K562 (cell line): ENCODE data around the gene PRDM10. TPM values are rescaled to one million over a fixed set of nuclear protein-coding genes. Genes with fewer than 3 reads are reported as not detected.

Experiments
- ATAC-seq: fragments of 200-7000 bp; cut with Tn5 transposase; 3 replicates; pipeline ENCODE4 v1.9.1; 2020; ENCODE audit warnings: moderate library complexity
- BruUV-seq: library from RNA; stranded (reverse); fragments of 400-500 nt; replicated peaks from 2 replicates; lab custom pipeline; 2021; lab: Mats Ljungman, UMichigan
- CTCF ChIA-PET: fragments of 300-600 bp; formaldehyde crosslinking; extraction: SDS; loops from one replicate; lab custom pipeline; 2021; ENCODE audit warnings: low intra/inter-chr PET ratio; lab: Yijun Ruan, JAX
- POLR2A ChIA-PET: fragments of 300-600, 350-650 bp; sonication (Branson Sonifier 250); formaldehyde crosslinking; extraction: SDS; loops from one replicate; lab custom pipeline; 2021; ENCODE audit warnings: antibody characterized with exemption, inconsistent platforms; lab: Yijun Ruan, JAX
- DNase-seq, 4 experiments: peaks; one replicate each; pipeline versions ENCODE4 v3.0.0 to v3.0.0-alpha.2; 2011 to 2018; ENCODE audit warnings: low spot score in 3 of 4, mixed read lengths in 3 of 4; ENCODE audit errors: extremely low read depth in 1 of 4
- FAIRE-seq: peaks from 2 replicates; lab custom pipeline; 2011; peaks lifted over from hg19 to GRCh38; lab: Jason Lieb, UNC
- H2AFZ ChIP-seq: 2 replicates; pipeline ENCODE4 v1.6.0; 2011; ENCODE audit warnings: low read depth, low read length, control low read depth, inconsistent platforms
- H3K27ac ChIP-seq: fragments of 200-600 bp; 3 replicates; pipeline ENCODE4 v1.8.0; 2011; ENCODE audit warnings: low read depth, mild to moderate bottlenecking, control low read depth, inconsistent platforms, low read length, moderate library complexity, mixed read lengths; ENCODE audit errors: extremely low read depth
- H3K27me3 ChIP-seq, 2 experiments: fragments of 300-600 bp in 1 of 2; 2 replicates in 1 of 2; 3 replicates in 1 of 2; pipeline versions ENCODE4 v1.6.0 to v1.8.0; 2011; ENCODE audit warnings: inconsistent platforms in 2 of 2, low read length in 2 of 2, mild to moderate bottlenecking in 1 of 2, mixed read lengths in 1 of 2, moderate library complexity in 1 of 2; ENCODE audit not compliant: control insufficient read depth in 2 of 2, insufficient read depth in 2 of 2
- H3K36me3 ChIP-seq: fragments of 300-600 bp; 3 replicates; pipeline ENCODE4 v1.8.0; 2011; ENCODE audit warnings: mild to moderate bottlenecking, low read length, inconsistent platforms; ENCODE audit not compliant: control insufficient read depth, insufficient read depth
- H3K4me1 ChIP-seq, 2 experiments: fragments of 200-600 bp in 1 of 2; replicated peaks in 1 of 2; 2 replicates in 1 of 2; 3 replicates in 1 of 2; pipeline versions ENCODE4 v1.5.1 to v1.8.0; 2011; ENCODE audit warnings: inconsistent platforms in 2 of 2, low read length in 2 of 2, mild to moderate bottlenecking in 1 of 2, mixed read lengths in 1 of 2, moderate library complexity in 1 of 2; ENCODE audit not compliant: control insufficient read depth in 2 of 2, insufficient read depth in 2 of 2
- H3K4me2 ChIP-seq: 2 replicates; pipeline ENCODE4 v1.6.1; 2011; ENCODE audit warnings: low read length, control low read depth, inconsistent platforms, mixed read lengths; ENCODE audit not compliant: insufficient read depth
- H3K4me3 ChIP-seq: fragments of 200-600 bp; sonication (generic), shearing (Covaris generic); 2 replicates; pipeline ENCODE4 v1.5.1; 2016; ENCODE audit warnings: control low read depth, inconsistent platforms
- H3K79me2 ChIP-seq: fragments of 200-600 bp; 3 replicates; pipeline ENCODE4 v1.8.0; 2011; ENCODE audit warnings: low read length, inconsistent platforms; ENCODE audit not compliant: control insufficient read depth, insufficient read depth
- H3K9ac ChIP-seq, 2 experiments: 2 replicates each; pipeline versions ENCODE4 v1.6.0 to v1.6.1; 2011; ENCODE audit warnings: low read depth in 2 of 2, low read length in 2 of 2, control low read depth in 1 of 2, inconsistent platforms in 1 of 2, mild to moderate bottlenecking in 1 of 2, mixed read lengths in 1 of 2; ENCODE audit not compliant: insufficient read depth in 1 of 2
- H3K9me1 ChIP-seq: one replicate; pipeline ENCODE4 v1.6.0; 2011; ENCODE audit warnings: inconsistent platforms, mild to moderate bottlenecking, low read length, moderate library complexity; ENCODE audit not compliant: control insufficient read depth, insufficient read depth
- H3K9me3 ChIP-seq: replicated peaks from 2 replicates; pipeline ENCODE4 v1.5.1; 2011; ENCODE audit warnings: low read depth, low read length, inconsistent platforms; ENCODE audit not compliant: control insufficient read depth, insufficient read depth
- H4K20me1 ChIP-seq: replicated peaks from 2 replicates; pipeline ENCODE4 v1.6.1; 2011; ENCODE audit warnings: low read length, inconsistent platforms, mixed read lengths; ENCODE audit not compliant: control insufficient read depth, insufficient read depth
- ARID1B ChIP-seq: fragments of 450-650 bp; IDR thresholded peaks from 2 replicates; pipeline ENCODE4 v1.6.1; 2016; ENCODE audit warnings: antibody characterized with exemption, mild to moderate bottlenecking, inconsistent platforms
- BRD4 ChIP-seq: fragments of 200-600 bp; sonication (generic); IDR thresholded peaks from 2 replicates; pipeline ENCODE4 v1.6.1; 2017; ENCODE audit warnings: inconsistent platforms
- CBFA2T2 ChIP-seq: fragments of 450-650 bp; conservative IDR thresholded peaks from 2 replicates; pipeline ENCODE4 v1.6.1; 2017; ENCODE audit warnings: mild to moderate bottlenecking
- CBFA2T3 ChIP-seq: fragments of 450-650 bp; IDR thresholded peaks from 2 replicates; pipeline ENCODE4 v1.6.1; 2017
- CC2D1A ChIP-seq: fragments of 450-650 bp; IDR thresholded peaks from 2 replicates; pipeline ENCODE4 v1.6.1; 2017; ENCODE audit warnings: mild to moderate bottlenecking
- JUND ChIP-seq, 2 experiments: IDR thresholded peaks; 2 replicates in 1 of 2; 3 replicates in 1 of 2; pipeline ENCODE4 v1.6.1; 2011; ENCODE audit warnings: borderline replicate concordance in 2 of 2, low read depth in 2 of 2, low read length in 2 of 2, improper control_type of control experiment in 1 of 2, missing biosample characterization in 1 of 2, missing genetic modification characterization in 1 of 2, missing genetic modification reagents in 1 of 2
- LEF1 ChIP-seq: fragments of 450-650 bp; IDR thresholded peaks from 2 replicates; pipeline ENCODE4 v1.6.1; 2016; ENCODE audit warnings: mild to moderate bottlenecking
- NCOR1 ChIP-seq: fragments of 450-650 bp; IDR thresholded peaks from 2 replicates; pipeline ENCODE4 v1.6.1; 2016; ENCODE audit warnings: mild to moderate bottlenecking, moderate library complexity
- PHB2 ChIP-seq: fragments of 450-650 bp; IDR thresholded peaks from 2 replicates; pipeline ENCODE4 v1.6.1; 2017; ENCODE audit warnings: low read depth
- POLR2AphosphoS5 ChIP-seq: IDR thresholded peaks from 2 replicates; pipeline ENCODE4 v1.6.1; 2011; ENCODE audit warnings: mild to moderate bottlenecking, low read depth, low read length, moderate library complexity; ENCODE audit not compliant: control insufficient read depth, insufficient read depth
- RBM17 ChIP-seq: fragments of 200-400 bp; formaldehyde crosslinking; IDR thresholded peaks from 2 replicates; pipeline ENCODE4 v1.6.1; 2017; ENCODE audit warnings: low read depth, mild to moderate bottlenecking, low read length, borderline replicate concordance
- SIN3B ChIP-seq: fragments of 450-650 bp; IDR thresholded peaks from 2 replicates; pipeline ENCODE4 v1.6.1; 2017; ENCODE audit warnings: low read depth, mild to moderate bottlenecking, moderate library complexity
- TAL1 ChIP-seq: fragments of 450-650 bp; IDR thresholded peaks from 2 replicates; pipeline ENCODE4 v1.6.1; 2016; ENCODE audit warnings: mild to moderate bottlenecking
- TCF3 ChIP-seq: sonication (generic); formaldehyde crosslinking; IDR thresholded peaks from 2 replicates; pipeline ENCODE4 v1.4.0; 2020; ENCODE audit warnings: mild to moderate bottlenecking, missing genetic modification reagents
- TEAD4 ChIP-seq, 2 experiments: sonication (generic) in 1 of 2; formaldehyde crosslinking in 1 of 2; IDR thresholded peaks; 2 replicates each; pipeline versions ENCODE4 v1.6.1 to v1.8.0; 2012 to 2022; ENCODE audit warnings: borderline replicate concordance in 1 of 2, inconsistent platforms in 1 of 2, low read length in 1 of 2, mild to moderate bottlenecking in 1 of 2, missing genetic modification reagents in 1 of 2
- ZC3H11A ChIP-seq: IDR thresholded peaks from 2 replicates; pipeline ENCODE4 v1.6.1; 2012; ENCODE audit warnings: low read depth, low read length, improper control_type of control experiment
- ZNF644 ChIP-seq: fragments of 200-800 bp; sonication (Bioruptor generic); IDR thresholded peaks from 2 replicates; pipeline ENCODE4 v1.6.1; 2016; ENCODE audit warnings: low read depth, missing genetic modification characterization, missing compliant biosample characterization
- ZNF79 ChIP-seq: fragments of 250-450 bp; sonication (Bioruptor Pico); IDR thresholded peaks from 2 replicates; pipeline ENCODE4 v1.4.0; 2020; ENCODE audit warnings: low read depth, mild to moderate bottlenecking, moderate library complexity
- WGBS: fragments of 100-300 bp; shearing (Covaris generic); methylation state at CpG from one replicate; pipeline ENCODE4 v1.1.6; 2016; ENCODE audit warnings: low coverage, mixed read lengths; ENCODE audit not compliant: insufficient coverage; ENCODE audit errors: missing lambda C conversion rate; 5-methylcytosine and 5-hydroxymethylcytosine counted together
- in situ Hi-C: fragments of 300-500 bp; cut with MboI; formaldehyde crosslinking; loops from 4 replicates; pipeline ENCODE4 v1.15.0; 2018; ENCODE audit warnings: inconsistent platforms, mixed read lengths
- intact Hi-C: fragments of 100-400 bp; cut with micrococcal nuclease; formaldehyde crosslinking; loops from 2 replicates; pipeline ENCODE4 v1.14.2; 2022
- polyA plus RNA-seq, 8 experiments: library from polyadenylated mRNA; depleted of rRNA in 4 of 8; stranded (reverse) in 5 of 8; unstranded in 3 of 8; fragments of >200 nt; fragmentation: Nextera tagmentation in 2 of 8; fragmentation: Illumina TruSeq in 1 of 8; extraction: Ambion mirVana in 2 of 8; extraction: Trizol in 1 of 8; gene quantifications; 2 replicates each; pipeline versions ENCODE4 v1.2.1 to v1.2.3, GENCODE V29; 2011 to 2014; ENCODE audit warnings: inconsistent platforms in 1 of 8, missing spikeins in 1 of 8
- total RNA-seq, 7 experiments: library from RNA; depleted of rRNA in 6 of 7; stranded (reverse); fragments of >200 nt in 6 of 7; fragmentation: Illumina TruSeq in 2 of 7; extraction: Trizol in 2 of 7; gene quantifications; 2 replicates each; pipeline versions ENCODE4 v1.2.1 to v1.2.3, GENCODE V29; 2011 to 2021; ENCODE audit warnings: low replicate concordance in 1 of 7

Gene PRDM10
- total and polyA plus RNA-seq, 9 of the 15 experiments (the other 6 are each of a cell fraction or from before 2014, with no cell fraction given): 0.89 to 9.3 (median 4.5) TPM

DNA sequence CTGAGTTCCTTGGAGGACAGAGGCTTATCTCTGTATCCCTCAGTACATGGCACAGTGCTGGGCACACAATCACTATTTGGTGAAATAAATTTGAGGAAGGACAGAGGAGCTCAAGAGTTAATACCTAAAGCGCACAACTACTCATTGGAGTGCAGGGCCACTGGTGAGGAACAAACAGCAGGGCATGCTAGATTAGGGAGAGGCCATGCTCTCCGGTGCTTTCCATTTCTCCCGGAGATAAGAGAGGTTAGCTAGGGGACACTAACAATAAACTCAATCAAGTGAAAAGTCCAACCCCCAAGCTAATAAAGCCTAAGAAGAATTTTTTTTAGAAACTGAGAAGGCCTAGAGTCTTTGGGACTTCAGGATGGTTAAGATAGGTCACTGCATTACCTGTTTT lies 136.3 kb downstream of the PRDM10 start:
- Histone ChIP-seq H3K4me3 (no peak overlapping the region), H2AFZ (no peak overlapping the region), H3K27ac (no peak overlapping the region), H3K79me2 (no peaks in the 10 kb centered on the region), H4K20me1 (no peaks in the 10 kb centered on the region), H3K9me1 (no peaks in the 10 kb centered on the region), H3K9ac (no peak overlapping the region), H3K27me3 (no peaks in the 10 kb centered on the region), H3K9me3 (no peaks in the 10 kb centered on the region), H3K36me3 (peaks cover 89% of the 10 kb centered on the region), H3K4me2 (peak overlapping the region; percentile 40), H3K4me1 (peaks cover 4 to 10% of the 10 kb centered on the region in 2 experiments; a peak in 4 of 5 replicates)
- ATAC-seq (peak; percentile 85), DNase-seq (peak in 2 of 4 experiments; percentile 37 to 48), FAIRE-seq (peak; percentile 80)
- POLR2A ChIA-PET: interaction anchor here (0.6 kb wide), 2 partner anchors 28 to 80 kb away, joined by 3 read pairs; no protein-coding TSS in a partner anchor
- BruUV-seq: no TSS peak
- WGBS: 44% methylated on average over 3 of the region's 3 CpGs
- CTCF ChIA-PET: no interaction called here
- intact Hi-C loops: loop anchor here (10.0 kb wide), 1 partner anchor 102 kb away; no protein-coding TSS in a partner anchor
- TF ChIP-seq TEAD4 (IDR thresholded peaks at IDR 0.05; ENCODE audit: low read length): peak; percentile 63
- no peak for TF ChIP-seq TEAD4 (CRISPR knock-in tag; IDR thresholded peaks at IDR 0.05; ENCODE audit: borderline replicate concordance)
- no peak for TF ChIP-seq ZC3H11A
- peak; percentile 71 for TF ChIP-seq CBFA2T3
- TF ChIP-seq RBM17: no peak
- TF ChIP-seq LEF1: 0 out of 2 replicates have a peak, but pooled peaks have one; percentile 19
- TF ChIP-seq SIN3B: no peak
- peak; percentile 31; the same call in 1 of the 2 replicates for TF ChIP-seq NCOR1
- no peak for TF ChIP-seq JUND (IDR thresholded peaks at IDR 0.05; ENCODE audit: borderline replicate concordance, low read depth, low read length)
- TF ChIP-seq JUND (tag; IDR thresholded peaks at IDR 0.05; ENCODE audit: borderline replicate concordance, low read depth, low read length): 0 out of 3 replicates have a peak, but pooled peaks have one; percentile 13
- no peak for TF ChIP-seq PHB2
- peak; percentile 63 for TF ChIP-seq ARID1B
- 0 out of 2 replicates have a peak, but pooled peaks have one; percentile 30 for TF ChIP-seq POLR2AphosphoS5
- TF ChIP-seq ZNF79 (CRISPR knock-in tag): no peak
- no peak for TF ChIP-seq BRD4
- TF ChIP-seq TCF3: peak; percentile 60
- no peak for TF ChIP-seq CC2D1A
- no peak for TF ChIP-seq ZNF644 (tag)
- peak; percentile 30; the same call in 1 of the 2 replicates for TF ChIP-seq CBFA2T2
- TF ChIP-seq TAL1: peak; percentile 45; the same call in 1 of the 2 replicates
- in situ Hi-C loops: no loop called here
